DND-41 (cell line): Measurements from ENCODE around the gene PDPR.
"Not testable (repeated sequence)": the region's sequence is repeated elsewhere in the genome, so short reads cannot be mapped to it uniquely, and the experiment has no call there.

Source experiments
- EZH2 ChIP-seq: IDR thresholded peaks from 3 replicates; pipeline ENCODE4 v1.6.1; 2012; ENCODE audit warnings: borderline replicate concordance, low read depth, mild to moderate bottlenecking, moderate library complexity, low read length, inconsistent platforms; ENCODE audit not compliant: severe bottlenecking
- TF ChIP-seq, protein P1 (sequence below): IDR thresholded peaks from 2 replicates; pipeline ENCODE4 v1.5.1; 2012; ENCODE audit warnings: borderline replicate concordance, low read length, moderate library complexity, mild to moderate bottlenecking; ENCODE audit not compliant: poor library complexity, severe bottlenecking; ENCODE audit errors: extremely low read depth

DNA sequence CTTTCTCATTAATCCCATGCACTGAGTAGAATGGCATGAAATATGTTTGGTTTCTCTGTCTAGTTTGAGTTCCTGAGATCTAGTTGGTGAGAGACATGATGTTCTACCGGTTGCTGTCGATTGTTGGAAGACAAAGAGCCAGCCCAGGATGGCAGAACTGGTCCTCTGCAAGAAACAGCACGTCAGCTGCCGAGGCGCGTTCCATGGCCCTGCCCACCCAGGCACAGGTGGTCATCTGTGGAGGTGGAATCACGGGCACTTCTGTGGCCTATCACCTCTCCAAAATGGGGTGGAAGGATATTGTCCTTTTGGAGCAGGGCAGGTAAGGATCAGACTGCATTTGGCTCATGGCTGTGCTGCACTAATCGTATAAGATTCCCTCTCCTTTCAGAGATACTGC is 6.3 kb downstream of the PDPR start:
- TF ChIP-seq, protein P1, sequence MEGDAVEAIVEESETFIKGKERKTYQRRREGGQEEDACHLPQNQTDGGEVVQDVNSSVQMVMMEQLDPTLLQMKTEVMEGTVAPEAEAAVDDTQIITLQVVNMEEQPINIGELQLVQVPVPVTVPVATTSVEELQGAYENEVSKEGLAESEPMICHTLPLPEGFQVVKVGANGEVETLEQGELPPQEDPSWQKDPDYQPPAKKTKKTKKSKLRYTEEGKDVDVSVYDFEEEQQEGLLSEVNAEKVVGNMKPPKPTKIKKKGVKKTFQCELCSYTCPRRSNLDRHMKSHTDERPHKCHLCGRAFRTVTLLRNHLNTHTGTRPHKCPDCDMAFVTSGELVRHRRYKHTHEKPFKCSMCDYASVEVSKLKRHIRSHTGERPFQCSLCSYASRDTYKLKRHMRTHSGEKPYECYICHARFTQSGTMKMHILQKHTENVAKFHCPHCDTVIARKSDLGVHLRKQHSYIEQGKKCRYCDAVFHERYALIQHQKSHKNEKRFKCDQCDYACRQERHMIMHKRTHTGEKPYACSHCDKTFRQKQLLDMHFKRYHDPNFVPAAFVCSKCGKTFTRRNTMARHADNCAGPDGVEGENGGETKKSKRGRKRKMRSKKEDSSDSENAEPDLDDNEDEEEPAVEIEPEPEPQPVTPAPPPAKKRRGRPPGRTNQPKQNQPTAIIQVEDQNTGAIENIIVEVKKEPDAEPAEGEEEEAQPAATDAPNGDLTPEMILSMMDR, result not testable (repeated sequence)
- TF ChIP-seq EZH2, result not testable (repeated sequence)
